Heart left ventricle (tissue), 13 donors: Measurements from ENCODE around the gene FOXK2.

Experiments used
- CTCF ChIP-seq, 12 donors: fragments of 200-600 bp; sonication (generic) in 4 of 12; IDR thresholded peaks; one replicate each; pipeline versions ENCODE4 v1.5.0 to v1.8.0; 2018 to 2022; ENCODE audit warnings: antibody characterized with exemption in 12 of 12, mild to moderate bottlenecking in 5 of 12
- POLR2A ChIP-seq, 2 donors: fragments of 450-650 bp; IDR thresholded peaks; one replicate each; pipeline ENCODE4 v1.6.1; 2017; ENCODE audit warnings: antibody characterized with exemption in 2 of 2, mild to moderate bottlenecking in 2 of 2, moderate library complexity in 2 of 2
- donor health status: ischemic (EF 13 %, LVEDD 7.1; RV severe dilation, severe dysfunction).
- donor health status: DM: no; HTN: yes; CAD: no.
- donor health status: DM: no; HTN: no; CAD: no.
- donor health status: ischemic (EF 25% LVEDD 6.9; RV normal size, moderate dysfunction).
- donor health status: ischemic (EF 25% LVEDD 5.7; RV mildly dilated, moderate dysfunction).
- donor health status: ischemic (EF 35%, LVEDD 5.7; RV mildly dilated, moderate dysfunction).
- donor health status: nonischemic (EF 11% LVEDD 7.7; RV severe dilation, severe dysfunction).
- donor health status: DM: yes; HTN: yes; CAD: no.
- donor health status: PGD.
- donor health status: ischemic (EF 29% LVEDD 5.4; RV normal size, mild dysfunction).
- donor health status: nonischemic (EF 23%, LVEDD 6.1; RV moderate dilation, normal function).

DNA sequence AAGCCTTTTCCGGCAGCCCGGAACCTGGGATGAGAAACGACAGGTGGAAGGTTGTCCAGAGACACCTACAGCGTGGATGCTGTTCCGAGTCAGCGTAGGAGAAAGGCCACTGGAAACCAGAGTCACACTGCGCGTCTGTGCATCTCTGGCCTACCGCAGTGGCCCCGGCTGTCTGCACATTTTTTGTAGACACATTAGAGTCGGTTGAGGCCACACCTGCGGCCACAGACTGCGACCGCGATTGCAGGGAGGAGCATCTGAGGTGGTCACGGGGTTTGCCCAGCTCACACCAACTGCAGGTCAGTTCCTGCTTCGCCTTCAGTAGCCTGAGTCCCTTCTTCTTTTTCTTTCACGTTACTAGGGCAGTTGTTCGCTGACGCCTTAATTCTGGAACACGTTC lies 76.4 kb downstream of the FOXK2 start:
- TF ChIP-seq CTCF (IDR thresholded peaks at IDR 0.05) (no peak), POLR2A (IDR thresholded peaks at IDR 0.05) (no peak)
